ENCODE results near the gene TMEM132D.

DNA sequence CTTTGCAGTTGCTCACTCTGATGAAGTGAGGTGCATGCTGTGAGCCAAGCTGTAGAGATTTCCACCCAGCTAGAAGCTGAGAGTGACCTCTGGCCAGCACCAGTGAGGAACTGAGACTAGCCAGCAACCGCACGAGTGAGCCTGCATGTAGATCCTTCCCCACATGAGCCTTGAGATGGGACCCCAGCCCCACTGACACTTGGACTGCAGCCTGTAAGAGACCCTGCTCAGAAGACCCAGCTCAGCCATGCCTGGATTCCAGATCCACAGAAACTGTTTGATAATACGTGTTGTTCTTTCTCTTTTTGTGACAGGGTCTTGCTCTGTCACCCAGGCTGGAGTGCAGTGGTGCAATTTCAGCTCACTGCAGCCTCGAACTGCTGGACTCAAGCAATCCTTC, 821.4 kb downstream of the TMEM132D start:
- TF ChIP-seq, protein P1, sequence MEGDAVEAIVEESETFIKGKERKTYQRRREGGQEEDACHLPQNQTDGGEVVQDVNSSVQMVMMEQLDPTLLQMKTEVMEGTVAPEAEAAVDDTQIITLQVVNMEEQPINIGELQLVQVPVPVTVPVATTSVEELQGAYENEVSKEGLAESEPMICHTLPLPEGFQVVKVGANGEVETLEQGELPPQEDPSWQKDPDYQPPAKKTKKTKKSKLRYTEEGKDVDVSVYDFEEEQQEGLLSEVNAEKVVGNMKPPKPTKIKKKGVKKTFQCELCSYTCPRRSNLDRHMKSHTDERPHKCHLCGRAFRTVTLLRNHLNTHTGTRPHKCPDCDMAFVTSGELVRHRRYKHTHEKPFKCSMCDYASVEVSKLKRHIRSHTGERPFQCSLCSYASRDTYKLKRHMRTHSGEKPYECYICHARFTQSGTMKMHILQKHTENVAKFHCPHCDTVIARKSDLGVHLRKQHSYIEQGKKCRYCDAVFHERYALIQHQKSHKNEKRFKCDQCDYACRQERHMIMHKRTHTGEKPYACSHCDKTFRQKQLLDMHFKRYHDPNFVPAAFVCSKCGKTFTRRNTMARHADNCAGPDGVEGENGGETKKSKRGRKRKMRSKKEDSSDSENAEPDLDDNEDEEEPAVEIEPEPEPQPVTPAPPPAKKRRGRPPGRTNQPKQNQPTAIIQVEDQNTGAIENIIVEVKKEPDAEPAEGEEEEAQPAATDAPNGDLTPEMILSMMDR (IDR thresholded peaks at IDR 0.05; ENCODE audit: insufficient read depth, low read length, poor library complexity, severe bottlenecking), result no peak
- TF ChIP-seq EZH2phosphoT487 (conservative IDR thresholded peaks at IDR 0.05; ENCODE audit: low read length), result no peak

Data from SU-DHL-6 (cell line).